Measurements from ENCODE around the gene RTN4IP1. TPM values are rescaled to one million over a fixed set of nuclear protein-coding genes. Genes with fewer than 3 reads are reported as not detected.

Gene RTN4IP1
- total and polyA plus RNA-seq, 9 of the 15 experiments (the other 6 are each of a cell fraction or from before 2014, with no cell fraction given), result 17.9 to 46.0 (median 22.2) TPM

- no peak for FAIRE-seq
- H3K9me1 ChIP-seq (ENCODE audit: control insufficient read depth, insufficient read depth, low read length), result no peaks in the 10 kb centered on the region
- H3K9ac ChIP-seq (ENCODE audit: insufficient read depth in 1 of 2, low read depth in 2 of 2, low read length in 2 of 2), result no peak overlapping the region
- no peaks in the 10 kb centered on the region for H3K9me3 ChIP-seq (replicated peaks; ENCODE audit: control insufficient read depth, insufficient read depth, low read depth, low read length)
- ChIA-PET CTCF (ENCODE audit: low intra/inter-chr PET ratio) (no interaction called here), POLR2A (no interaction called here)
- no TSS peak for BruUV-seq (replicated peaks)
- intact Hi-C loops (cut with micrococcal nuclease) (no loop called here), in situ Hi-C loops (cut with MboI) (no loop called here)
- H3K4me3 ChIP-seq, result no peak overlapping the region
- TF ChIP-seq SIRT6 (IDR thresholded peaks at IDR 0.05; ENCODE audit: low read depth, low read length) (no peak), E4F1 (CRISPR knock-in tag; IDR thresholded peaks at IDR 0.05; ENCODE audit: borderline replicate concordance) (no peak), TAF1 (IDR thresholded peaks at IDR 0.05; ENCODE audit: control insufficient read depth, extremely low read depth, insufficient read depth, low read length, severe bottlenecking) (no peak)
- H2AFZ ChIP-seq (ENCODE audit: low read depth, low read length), result no peak overlapping the region
- H3K79me2 ChIP-seq (ENCODE audit: control insufficient read depth, insufficient read depth, low read length), result no peaks in the 10 kb centered on the region
- H4K20me1 ChIP-seq (replicated peaks; ENCODE audit: control insufficient read depth, insufficient read depth, low read length), result no peaks in the 10 kb centered on the region
- H3K36me3 ChIP-seq (ENCODE audit: control insufficient read depth, insufficient read depth, low read length), result peaks cover 59% of the 10 kb centered on the region
- H3K27me3 ChIP-seq (ENCODE audit: control insufficient read depth in 2 of 2, insufficient read depth in 2 of 2, low read length in 2 of 2), result no peaks in the 10 kb centered on the region
- no peaks in the 10 kb centered on the region for H3K4me1 ChIP-seq (replicated peaks in 1 of 2; ENCODE audit: control insufficient read depth in 2 of 2, insufficient read depth in 2 of 2, low read length in 2 of 2)
- ATAC-seq, result no peak
- WGBS (ENCODE audit: insufficient coverage, low coverage, missing lambda C conversion rate), result 96% methylated on average over 2 of the region's 2 CpGs
- no peak for DNase-seq (ENCODE audit: extremely low read depth in 1 of 4, low spot score in 3 of 4)
- H3K27ac ChIP-seq (ENCODE audit: extremely low read depth, low read depth, low read length), result no peak overlapping the region
- H3K4me2 ChIP-seq (ENCODE audit: insufficient read depth, low read length), result no peak overlapping the region
Observed at GRCh38 chr6:106662458-106662857, 33.2 kb upstream of the RTN4IP1 start.

- H3K79me2 ChIP-seq (ENCODE audit: control insufficient read depth, insufficient read depth, low read length), result no peaks in the 10 kb centered on the region
- no peak overlapping the region for H2AFZ ChIP-seq (ENCODE audit: low read depth, low read length)
- H3K9ac ChIP-seq (ENCODE audit: insufficient read depth in 1 of 2, low read depth in 2 of 2, low read length in 2 of 2), result no peak overlapping the region
- H3K27me3 ChIP-seq (ENCODE audit: control insufficient read depth in 2 of 2, insufficient read depth in 2 of 2, low read length in 2 of 2), result no peaks in the 10 kb centered on the region
- no peak overlapping the region for H3K4me3 ChIP-seq
- POLR2A ChIA-PET, result no interaction called here
- H3K36me3 ChIP-seq (ENCODE audit: control insufficient read depth, insufficient read depth, low read length), result peaks cover 69% of the 10 kb centered on the region
- ATAC-seq (no peak), FAIRE-seq (no peak), DNase-seq (ENCODE audit: extremely low read depth in 1 of 4, low spot score in 3 of 4) (no peak)
- in situ Hi-C loops (cut with MboI), result no loop called here
- no peaks in the 10 kb centered on the region for H3K9me1 ChIP-seq (ENCODE audit: control insufficient read depth, insufficient read depth, low read length)
- CTCF ChIA-PET (ENCODE audit: low intra/inter-chr PET ratio), result no interaction called here
- H3K9me3 ChIP-seq (replicated peaks; ENCODE audit: control insufficient read depth, insufficient read depth, low read depth, low read length), result no peaks in the 10 kb centered on the region
- intact Hi-C loops (cut with micrococcal nuclease), result no loop called here
- H3K4me2 ChIP-seq (ENCODE audit: insufficient read depth, low read length), result no peak overlapping the region
- no peaks in the 10 kb centered on the region for H4K20me1 ChIP-seq (replicated peaks; ENCODE audit: control insufficient read depth, insufficient read depth, low read length)
- WGBS (ENCODE audit: insufficient coverage, low coverage, missing lambda C conversion rate), result 100% methylated on average over 1 of the region's 2 CpGs
- no TSS peak for BruUV-seq (replicated peaks)
- H3K27ac ChIP-seq (ENCODE audit: extremely low read depth, low read depth, low read length), result no peak overlapping the region
- no peaks in the 10 kb centered on the region for H3K4me1 ChIP-seq (replicated peaks in 1 of 2; ENCODE audit: control insufficient read depth in 2 of 2, insufficient read depth in 2 of 2, low read length in 2 of 2)
- TF ChIP-seq SRSF1 (IDR thresholded peaks at IDR 0.05; ENCODE audit: low read depth, low read length) (no peak), SIN3B (IDR thresholded peaks at IDR 0.05; ENCODE audit: low read depth) (no peak), NR2F6 (CRISPR knock-in tag; IDR thresholded peaks at IDR 0.05) (no peak), CBFA2T2 (conservative IDR thresholded peaks at IDR 0.05) (no peak), CCNT2 (IDR thresholded peaks at IDR 0.05; ENCODE audit: borderline replicate concordance, extremely low read depth, insufficient read length, low read depth, low read length) (no peak), SMARCA5 (IDR thresholded peaks at IDR 0.05) (no peak), PURB (CRISPR knock-in tag; IDR thresholded peaks at IDR 0.05; ENCODE audit: low read depth) (no peak), PTBP1 (IDR thresholded peaks at IDR 0.05; ENCODE audit: low read depth, low read length) (no peak), GATAD2B (IDR thresholded peaks at IDR 0.05; ENCODE audit: borderline replicate concordance) (no peak), MEF2D (tag; conservative IDR thresholded peaks at IDR 0.05; ENCODE audit: low read depth) (no peak), TCF7L2 (IDR thresholded peaks at IDR 0.05; ENCODE audit: low read depth, low read length) (no peak), EP400 (IDR thresholded peaks at IDR 0.05) (no peak), STAT5A (IDR thresholded peaks at IDR 0.05; ENCODE audit: borderline replicate concordance, low read length) (no peak), HNRNPL (IDR thresholded peaks at IDR 0.05; ENCODE audit: low read depth, low read length) (no peak)
Observed at GRCh38 chr6:106659859-106660258, 30.6 kb upstream of the RTN4IP1 start.

Measured in K562 (cell line).